HG03520 (cell line): Measurements from ENCODE around the gene DNMBP.
"Not testable (repeated sequence)": the region's sequence is repeated elsewhere in the genome, so short reads cannot be mapped to it uniquely, and the experiment has no call there.

Experiments
- ATAC-seq: cut with Tn5 transposase; IDR thresholded peaks from one replicate; pipeline ENCODE4 v1.9.1; 2021; ENCODE audit warnings: mild to moderate bottlenecking, moderate library complexity; ENCODE audit not compliant: unreplicated experiment

The DNMBP gene

DNA sequence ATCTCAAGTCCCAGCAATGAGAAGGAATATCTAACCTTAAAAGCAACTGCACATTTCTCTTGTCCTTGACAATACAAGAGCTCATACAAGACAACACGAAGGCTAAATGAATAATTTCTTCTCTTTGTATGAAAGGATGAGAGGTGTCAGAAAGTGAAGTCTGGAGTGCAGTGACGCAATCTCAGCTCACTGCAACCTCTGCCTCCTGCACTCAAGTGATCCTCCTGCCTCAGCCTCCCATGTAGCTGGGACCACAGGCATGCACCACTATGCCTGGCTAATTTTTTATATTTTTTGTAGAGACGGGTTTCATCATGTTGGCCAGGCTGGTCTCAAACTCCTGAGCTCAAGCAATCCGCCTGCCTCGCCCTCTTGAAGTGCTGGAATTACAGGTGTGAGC is 24.1 kb downstream of the DNMBP start:
- not testable (repeated sequence) for ATAC-seq

DNA sequence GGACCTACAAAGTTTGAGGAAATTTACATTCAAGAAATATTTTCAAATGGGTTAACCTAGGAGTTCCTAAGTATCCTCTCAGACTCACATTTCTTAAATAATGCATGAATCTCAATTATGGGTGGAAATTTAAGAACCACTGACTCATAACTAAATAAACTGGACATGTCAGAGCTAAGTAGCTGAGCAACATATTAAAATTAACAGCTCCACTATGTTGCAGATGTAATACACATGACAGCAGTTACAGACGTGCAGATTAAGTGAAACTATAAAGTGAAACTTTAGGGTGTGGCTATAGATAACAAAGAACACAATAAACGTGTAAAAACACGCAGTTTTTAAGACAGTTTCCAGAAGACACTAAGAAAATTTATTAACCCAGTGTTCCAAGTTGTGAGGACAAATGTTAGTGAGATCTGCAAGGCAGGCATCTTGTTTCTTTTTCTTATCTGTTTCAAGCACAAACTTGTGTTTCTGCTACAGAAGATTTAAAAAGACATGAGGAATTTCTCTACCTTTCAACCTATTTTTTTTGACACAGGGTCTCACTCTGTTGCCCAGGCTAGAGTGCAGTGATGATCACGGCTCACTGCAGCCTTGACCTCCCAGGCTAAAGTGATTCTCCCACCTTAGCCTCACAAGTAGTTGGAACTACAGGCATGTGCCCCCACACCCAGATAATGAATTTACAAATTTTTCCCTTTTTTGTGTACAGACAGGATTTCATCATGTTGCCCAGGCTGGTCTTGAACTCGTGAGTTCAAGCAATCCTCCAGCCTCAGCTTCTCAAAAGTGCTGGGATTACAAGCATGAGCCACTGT is 25.3 kb downstream of the DNMBP start:
- no peak for ATAC-seq

DNA sequence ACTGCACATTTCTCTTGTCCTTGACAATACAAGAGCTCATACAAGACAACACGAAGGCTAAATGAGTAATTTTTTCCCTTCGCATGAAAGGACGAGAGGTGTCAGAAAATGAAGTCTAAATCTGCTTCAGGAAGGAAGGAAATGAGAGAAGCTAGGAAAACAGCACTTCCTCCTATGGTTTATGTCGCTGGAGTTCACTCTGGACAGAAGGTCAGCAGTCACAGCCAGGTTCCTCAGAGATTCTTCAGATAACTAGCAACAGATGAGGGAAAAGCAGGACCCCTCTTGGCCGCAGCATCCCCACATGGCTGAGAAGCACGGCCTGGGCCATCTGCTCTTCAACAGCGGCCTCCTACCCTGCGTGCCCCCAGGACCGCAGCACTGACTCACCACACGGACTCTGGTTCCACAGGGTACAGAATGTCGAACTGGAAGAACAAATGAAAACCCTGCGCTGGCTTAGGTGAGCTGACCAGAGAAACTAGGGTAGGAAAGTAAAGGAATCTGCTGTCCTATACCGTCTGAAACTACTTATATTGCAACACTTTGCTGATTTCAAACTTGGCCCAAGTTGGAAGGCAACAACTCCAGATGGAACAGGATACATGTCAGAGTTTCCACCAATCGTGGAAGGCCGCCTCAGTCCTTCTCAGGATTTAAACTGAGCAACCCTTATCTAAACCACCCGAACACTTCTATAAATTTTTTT is 26.3 kb downstream of the DNMBP start:
- no peak for ATAC-seq

DNA sequence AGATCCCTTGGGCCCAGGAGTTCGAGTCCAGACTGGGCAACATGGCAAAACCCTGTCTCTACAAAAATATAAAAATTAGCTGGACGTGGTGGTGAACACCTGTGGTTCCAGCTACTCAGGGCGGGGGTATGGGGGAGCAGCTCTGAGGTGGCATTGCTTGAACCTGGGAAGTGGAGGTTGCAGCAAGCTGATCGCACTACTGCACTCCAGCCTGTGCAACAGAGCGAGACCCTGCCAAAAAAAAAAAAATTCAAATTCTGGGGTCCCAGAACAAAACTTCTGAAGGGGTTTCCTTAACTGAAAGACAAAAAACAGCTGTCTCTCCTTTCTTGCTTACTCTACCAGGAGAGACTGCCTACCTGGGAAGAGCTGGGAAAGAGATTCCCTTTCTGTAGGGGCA is 27.0 kb downstream of the DNMBP start:
- ATAC-seq: no peak

DNA sequence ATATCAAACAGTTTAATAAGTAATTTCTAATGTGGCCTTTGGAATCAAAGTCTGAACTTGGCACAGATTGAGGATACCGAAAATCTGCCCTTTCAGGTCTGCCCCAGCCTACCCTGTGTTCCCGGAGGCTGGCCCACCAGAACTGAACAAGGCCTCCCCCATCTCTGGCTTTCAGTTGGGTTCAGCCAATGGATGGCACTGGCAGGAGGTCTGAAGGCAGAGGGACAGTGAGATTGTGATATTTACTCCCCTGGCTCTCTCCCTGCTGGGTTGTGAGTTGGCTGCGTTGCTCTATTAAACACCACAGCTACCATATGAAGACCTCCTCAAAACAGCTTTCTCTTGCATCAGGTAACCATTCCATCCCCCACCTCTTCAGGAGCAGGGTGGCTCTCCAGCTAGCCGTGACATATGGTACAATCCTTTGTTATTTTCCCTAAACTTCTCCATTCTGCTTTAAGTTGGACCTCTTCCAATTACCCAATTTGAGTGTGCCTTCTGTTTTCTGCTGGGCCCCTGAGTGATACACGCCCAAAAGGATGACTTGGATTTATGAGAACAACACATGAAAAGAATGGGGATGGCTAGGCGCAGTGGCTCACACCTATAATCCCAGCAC is 28.1 kb downstream of the DNMBP start:
- no peak for ATAC-seq

DNA sequence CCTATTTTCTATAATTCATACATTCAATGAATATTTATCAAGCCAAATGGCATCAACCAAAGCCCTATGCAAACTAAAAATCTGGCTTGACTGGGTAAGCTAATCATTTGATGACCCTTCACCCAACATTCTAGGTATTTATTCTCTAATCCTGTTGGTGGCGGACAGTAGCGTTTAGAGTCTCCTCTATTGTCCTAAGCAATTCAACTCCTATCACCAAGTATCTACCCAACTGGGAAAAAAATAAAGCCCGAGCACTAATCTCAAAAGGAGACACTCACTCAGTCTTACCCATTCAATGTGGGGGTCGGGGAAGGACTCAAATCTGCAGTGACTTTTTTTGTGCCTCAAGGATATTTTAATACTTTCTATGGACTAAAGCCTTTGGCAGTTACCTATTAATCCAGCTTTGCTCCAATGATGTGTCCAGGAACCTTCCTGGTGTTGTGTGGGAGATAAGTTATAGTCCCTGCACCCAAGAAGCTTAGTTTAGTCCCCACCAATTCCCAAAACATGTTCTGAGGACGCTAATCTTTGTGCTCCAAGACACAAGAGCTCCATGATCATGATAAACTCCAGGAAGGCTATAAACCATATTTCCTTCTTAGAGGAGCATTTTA is 30.6 kb downstream of the DNMBP start:
- no peak for ATAC-seq

DNA sequence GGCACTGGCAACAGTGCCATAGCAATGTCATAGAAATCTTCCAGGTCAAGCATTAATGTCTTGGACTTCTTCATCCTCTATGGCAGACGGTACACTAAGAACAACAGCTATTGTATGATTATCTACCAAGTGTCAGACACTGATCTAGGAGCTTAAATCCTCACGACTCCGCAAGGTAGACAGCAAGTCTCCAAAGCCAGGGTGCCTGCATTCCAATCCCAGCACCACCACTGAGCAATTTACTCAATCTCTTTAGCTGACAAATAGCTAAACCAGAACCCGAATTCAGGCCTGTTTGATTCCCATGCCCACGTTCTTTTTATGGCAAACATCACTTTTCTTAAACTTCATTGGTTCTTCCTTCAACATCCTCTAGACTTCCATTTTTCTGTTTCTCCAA is 31.8 kb downstream of the DNMBP start:
- ATAC-seq: no peak

DNA sequence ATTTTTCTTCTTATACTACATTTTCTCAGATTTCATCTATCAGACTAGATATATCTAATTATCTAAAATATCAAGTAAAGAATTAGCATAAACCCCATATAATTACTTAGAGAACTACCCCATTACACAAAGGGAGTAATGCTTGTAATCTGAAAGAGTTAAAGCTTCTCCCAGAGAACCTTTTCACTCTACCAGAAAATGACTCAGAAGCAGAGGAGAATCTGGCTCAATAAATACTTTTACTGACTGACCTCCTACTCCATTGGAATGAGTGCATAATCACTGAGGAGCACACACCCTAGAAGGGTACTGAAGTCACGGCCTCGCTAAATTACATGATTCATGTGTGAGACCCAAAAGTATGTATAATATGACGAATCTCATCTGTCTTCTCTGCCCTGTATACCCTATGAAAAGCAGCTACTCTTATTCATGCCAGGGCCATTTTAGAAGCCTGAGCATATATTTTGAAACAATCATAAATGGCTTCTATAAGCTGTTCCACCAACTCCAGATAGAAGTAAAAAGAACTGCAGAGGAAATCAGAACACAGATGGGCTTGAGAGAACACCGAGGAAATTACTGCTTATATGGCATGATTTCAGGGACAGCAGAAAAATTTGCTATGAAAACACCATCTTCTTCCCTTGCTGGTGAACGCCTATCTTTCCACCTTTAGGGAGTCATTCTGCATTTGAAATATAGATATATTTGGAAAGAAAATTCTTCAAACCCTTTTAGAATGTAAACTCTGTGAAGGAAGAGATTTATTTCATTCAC is 32.7 kb downstream of the DNMBP start:
- no peak for ATAC-seq

DNA sequence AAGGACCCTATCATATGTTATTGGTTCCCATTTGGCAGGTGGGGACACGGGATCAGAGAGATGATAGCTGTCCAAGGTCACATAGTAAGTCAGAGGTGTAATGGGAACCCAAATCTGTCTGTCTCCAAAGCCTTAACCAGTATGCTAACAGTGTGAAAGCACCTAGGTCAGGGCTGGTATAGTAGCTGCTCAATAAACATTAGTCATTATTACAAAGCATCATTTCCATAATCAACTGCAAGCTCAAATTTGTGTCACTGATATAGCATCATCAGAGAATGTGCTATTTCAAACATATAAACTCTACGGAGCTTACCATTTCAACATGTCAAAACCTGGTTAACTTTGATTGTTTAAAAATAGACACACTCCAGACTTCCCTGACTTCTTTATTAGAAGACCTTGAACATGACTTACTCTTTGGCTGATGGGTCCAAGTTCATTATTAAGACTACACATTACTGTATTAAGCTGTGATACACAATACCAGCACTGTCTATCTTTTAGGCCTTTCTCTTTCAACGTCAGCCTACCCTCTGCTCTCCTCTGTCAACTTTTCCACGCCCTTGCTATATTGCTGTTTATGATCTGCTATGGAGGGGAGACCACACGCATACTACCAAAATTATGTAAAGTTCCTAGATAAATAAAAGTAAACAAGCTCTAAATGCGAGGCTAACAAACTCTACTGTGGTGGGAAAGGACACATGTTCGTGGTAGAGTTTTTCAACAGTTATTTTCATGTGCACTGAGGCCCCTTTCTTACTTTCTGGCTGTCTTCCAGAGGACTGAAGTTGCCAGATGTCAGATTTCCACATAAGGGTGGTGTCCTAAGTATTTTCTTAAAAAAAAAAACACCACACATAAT is 33.6 kb downstream of the DNMBP start:
- no peak for ATAC-seq

DNA sequence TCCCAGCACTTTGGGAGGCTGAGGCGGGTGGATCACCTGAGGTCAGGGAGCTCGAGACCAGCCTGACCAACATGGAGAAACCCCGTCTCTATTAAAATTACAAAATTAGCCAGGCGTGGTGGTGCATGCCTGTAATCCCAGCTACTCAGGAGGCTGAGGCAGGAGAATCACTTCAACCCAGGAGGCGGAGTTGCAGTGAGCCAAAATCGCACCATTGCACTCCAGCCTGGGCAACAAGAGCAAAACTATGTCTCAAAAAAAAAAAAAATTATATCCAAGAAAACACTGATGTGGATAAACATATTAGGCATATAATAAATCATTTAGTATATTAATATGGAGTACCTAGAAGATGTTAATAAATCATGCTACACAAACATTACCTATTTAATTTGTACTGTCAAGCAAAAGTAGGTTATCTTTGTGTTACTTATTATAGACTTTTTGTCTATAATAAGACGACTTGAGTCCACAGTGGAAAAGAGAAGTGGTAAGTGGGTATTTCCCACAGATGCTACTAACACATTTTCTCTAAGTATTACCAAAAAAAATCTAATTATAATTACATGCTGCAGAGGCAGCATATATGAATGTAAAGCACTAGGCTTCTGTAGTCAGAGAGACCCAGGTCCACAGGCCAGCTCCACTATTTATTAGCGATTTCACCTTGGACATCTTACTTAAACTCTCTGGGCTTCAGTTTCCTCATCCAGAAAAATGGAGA is 34.5 kb downstream of the DNMBP start:
- ATAC-seq: no peak

DNA sequence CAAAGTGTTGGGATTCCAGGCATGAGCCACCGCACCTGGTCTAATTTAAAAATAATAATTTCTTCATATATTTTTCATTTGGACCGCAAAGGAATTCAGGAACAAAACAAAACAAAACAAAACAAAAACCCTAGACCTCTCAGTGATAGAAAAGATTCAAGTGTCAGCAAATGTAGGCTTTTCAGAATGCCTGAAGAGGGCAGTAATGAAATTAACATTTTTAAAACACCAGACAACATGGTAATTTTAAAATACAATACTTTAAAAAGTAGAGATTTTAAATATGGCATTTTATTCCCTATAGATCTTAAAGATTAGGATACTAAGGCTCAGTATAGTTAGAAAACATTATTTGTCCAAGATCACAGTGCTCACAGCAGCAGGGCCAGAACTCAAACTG is 36.6 kb downstream of the DNMBP start:
- ATAC-seq: no peak

DNA sequence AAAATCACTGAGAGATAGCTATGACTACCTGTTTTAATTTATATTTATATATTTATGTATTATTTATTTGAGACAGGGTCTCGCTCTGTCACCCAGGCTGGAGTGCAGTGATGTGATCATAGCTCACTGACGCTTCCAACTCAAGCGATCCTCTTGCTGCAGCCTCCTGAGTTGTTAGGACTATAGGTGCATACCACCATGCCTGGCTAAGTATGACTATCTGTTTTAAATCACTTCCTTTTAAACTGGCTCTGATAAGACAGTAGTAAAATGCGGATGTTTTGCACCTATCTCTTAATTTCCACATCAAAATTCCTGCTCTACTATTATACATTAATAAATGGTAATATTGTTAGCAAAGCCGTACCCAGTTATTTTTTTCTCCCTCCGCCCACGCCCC is 41.8 kb downstream of the DNMBP start:
- no peak for ATAC-seq

DNA sequence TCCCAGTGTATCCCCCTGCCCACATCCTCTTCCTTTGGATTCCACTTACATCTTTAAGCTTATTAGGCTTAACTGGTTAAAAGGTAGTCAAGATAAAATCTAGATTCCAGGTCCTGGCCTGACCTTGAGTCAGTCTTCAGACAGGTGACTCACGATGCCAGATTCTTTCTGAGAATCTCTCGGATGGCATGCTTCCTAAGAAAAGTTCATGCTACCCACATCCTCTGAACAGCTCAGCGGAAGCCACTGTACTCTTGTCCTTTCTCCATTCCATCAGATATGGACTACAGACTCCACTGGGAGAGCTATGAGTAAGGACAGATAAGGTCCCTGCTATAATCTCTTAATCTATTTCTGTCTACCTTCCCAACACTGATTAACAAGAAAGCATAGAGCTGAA is 43.4 kb downstream of the DNMBP start:
- ATAC-seq: no peak

DNA sequence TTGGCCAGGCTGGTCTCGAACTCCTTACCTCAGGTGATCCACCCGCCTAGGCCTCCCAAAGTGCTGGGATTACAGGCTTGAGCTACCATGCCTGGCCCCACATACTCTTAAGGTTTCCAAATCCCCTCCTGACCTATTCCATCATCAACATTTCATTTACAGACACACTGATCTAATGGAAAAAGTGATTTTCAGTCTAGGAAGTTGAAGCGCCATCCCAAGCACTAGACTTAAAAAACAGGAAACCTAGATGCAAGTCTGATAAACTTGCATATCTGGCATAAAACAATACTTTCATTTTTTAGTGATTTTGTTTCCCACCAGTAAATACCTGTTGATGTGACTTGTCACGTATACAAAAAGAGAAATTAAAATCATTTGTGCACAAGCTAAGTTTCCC is 44.0 kb downstream of the DNMBP start:
- no peak for ATAC-seq

DNA sequence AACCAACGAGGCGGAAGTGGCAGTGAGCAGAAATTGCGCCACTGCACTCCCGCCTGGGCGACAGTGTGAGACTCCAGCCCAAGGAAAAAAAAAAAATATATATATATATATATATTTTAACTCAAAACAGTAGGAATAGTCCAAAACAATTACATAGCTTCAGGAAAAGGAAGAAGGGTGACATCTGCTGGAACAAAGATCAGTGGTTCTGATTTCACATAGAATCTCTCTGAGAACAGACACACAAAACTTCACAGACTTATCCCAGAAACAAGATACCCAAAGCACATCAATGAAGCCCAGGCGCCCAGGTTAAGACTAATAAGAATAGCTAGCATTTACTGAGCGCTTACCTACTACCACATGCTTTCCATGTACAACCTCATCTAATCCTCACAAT is 45.0 kb downstream of the DNMBP start:
- no peak for ATAC-seq

DNA sequence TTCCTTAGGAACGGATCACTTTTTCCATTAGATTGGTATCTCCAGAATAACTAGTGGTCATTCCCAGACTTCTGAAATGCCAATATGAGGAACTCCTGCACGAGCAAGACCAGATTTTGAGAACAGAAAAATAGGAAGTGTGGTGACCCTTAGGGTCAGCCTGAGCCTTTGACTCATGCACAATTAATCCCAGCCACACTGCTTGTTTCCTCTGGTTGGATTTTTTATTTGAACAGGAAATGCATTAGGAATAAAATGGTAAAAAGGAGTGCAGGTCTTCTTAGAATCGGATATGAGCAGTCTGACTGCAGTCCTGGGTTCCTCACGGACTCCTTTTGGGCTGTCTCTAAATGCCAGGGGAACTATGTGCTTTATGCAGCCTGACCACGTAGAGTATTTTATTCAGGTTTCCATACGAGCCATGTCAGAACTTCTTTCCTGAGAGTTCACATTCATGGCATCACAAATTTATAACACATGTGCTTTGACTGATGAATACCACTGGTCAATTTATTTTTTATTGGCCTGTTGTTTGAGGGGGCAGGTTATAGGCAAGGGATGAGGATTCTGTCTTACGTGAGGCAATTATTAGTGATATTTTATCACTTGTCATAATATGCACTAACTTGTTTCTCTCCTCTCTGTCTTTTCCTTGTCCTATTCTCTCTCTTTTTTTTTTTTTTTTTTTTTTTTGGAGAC is 46.1 kb downstream of the DNMBP start:
- not testable (repeated sequence) for ATAC-seq

DNA sequence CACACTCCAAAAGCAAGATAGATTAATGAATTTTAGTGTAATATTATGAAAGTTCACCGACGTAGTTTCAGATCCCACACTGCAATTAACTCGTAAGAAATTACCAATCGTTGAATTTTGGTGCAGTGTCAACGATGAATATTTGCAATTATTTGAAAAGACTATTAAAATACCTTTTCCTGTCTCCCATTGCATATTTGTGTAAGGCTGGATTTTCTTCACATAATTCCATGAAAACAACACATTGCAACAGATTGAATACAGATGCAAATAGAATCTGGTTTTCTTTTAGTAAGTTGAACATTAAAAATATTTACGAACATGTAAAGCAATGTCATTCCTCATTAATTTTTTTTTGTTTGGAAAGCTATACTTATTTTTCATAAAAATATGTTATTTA is 50.9 kb downstream of the DNMBP start:
- ATAC-seq: no peak

DNA sequence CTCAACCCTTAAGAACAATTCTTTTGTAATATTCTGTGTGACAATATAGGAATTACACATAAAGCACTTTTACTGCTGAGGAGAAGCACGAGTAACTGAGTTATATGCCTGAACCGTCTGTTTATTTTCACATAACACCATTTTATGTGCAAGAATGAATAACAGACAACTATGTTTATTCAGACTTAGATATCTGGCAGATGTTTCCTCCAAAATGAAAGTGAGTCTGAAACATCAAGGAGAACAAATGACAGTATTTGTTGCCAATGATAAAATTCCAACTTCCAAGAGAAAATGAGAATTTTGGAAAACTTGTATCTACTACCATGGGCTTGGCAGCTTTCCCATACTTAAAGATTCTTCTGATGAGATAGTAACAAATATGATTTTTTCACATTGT is 51.4 kb downstream of the DNMBP start:
- ATAC-seq: no peak

DNA sequence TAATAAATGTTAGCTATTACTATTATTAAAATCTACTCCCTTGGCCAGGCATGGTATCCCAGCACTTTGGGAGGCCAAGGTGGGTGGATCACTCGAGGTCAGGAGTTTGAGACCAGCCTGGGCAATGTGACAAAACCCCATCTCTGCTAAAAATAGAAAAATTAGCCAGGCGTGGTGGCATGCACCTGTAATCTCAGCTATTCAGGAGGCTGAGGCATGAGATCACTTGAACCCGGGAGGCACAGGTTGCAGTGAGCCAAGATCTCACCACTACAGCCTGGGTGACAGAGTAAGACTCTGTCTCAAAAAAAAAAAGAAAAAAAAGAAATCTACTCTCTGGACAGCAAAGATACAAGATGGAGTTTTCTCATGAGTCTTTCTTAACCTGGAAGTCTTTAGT is 56.2 kb downstream of the DNMBP start:
- ATAC-seq: not testable (repeated sequence)
